Stimulated activated CD4-positive, alpha-beta T cell treated with anti-CD3 and anti-CD28 coated beads, Interleukin-4, amount 100 ng/mL, for 1 hour (primary cell): ENCODE measurements around the gene AMER2.
A peak's percentile ranks its signal among the peaks of the same experiment; 100 is the strongest.

Source experiments
- DNase-seq: peaks from one replicate; pipeline ENCODE4 v3.0.0-alpha.2; 2020

AMER2 gene

GRCh38 chr13:25148402-25148771 is 23.7 kb downstream of the AMER2 start:
- no peak for DNase-seq

GRCh38 chr13:25147638-25148401 is 24.3 kb downstream of the AMER2 start:
- no peak for DNase-seq

GRCh38 chr13:25143706-25144105 is 28.4 kb downstream of the AMER2 start:
- no peak for DNase-seq

GRCh38 chr13:25141042-25141441 is 31.0 kb downstream of the AMER2 start:
- DNase-seq, result no peak

- no peak for DNase-seq
Measured at GRCh38 chr13:25137788-25138115, 34.3 kb downstream of the AMER2 start.

GRCh38 chr13:25136880-25137787 is 35.0 kb downstream of the AMER2 start:
- no peak for DNase-seq

- no peak for DNase-seq
Measured at GRCh38 chr13:25135896-25136295, 36.2 kb downstream of the AMER2 start.

- DNase-seq, result no peak
Measured at GRCh38 chr13:25132751-25133390, 39.2 kb downstream of the AMER2 start.

- DNase-seq, result no peak
Measured at GRCh38 chr13:25131881-25132420, 40.1 kb downstream of the AMER2 start.

GRCh38 chr13:25130944-25131343 is 41.1 kb downstream of the AMER2 start:
- DNase-seq, result no peak

GRCh38 chr13:25118378-25118905 is 53.6 kb downstream of the AMER2 start:
- no peak for DNase-seq

GRCh38 chr13:25117312-25117711 is 54.8 kb downstream of the AMER2 start:
- DNase-seq, result no peak

GRCh38 chr13:25116044-25116443 is 56.0 kb downstream of the AMER2 start:
- no peak for DNase-seq

- peak; percentile 54 for DNase-seq
Measured at GRCh38 chr13:25114220-25114619, 57.9 kb downstream of the AMER2 start.

- no peak for DNase-seq
Measured at GRCh38 chr13:25112695-25113255, 59.3 kb downstream of the AMER2 start.
